DMS153 treated with DMSO at 0.1 percent for 48 hours (cell line): ENCODE data around the gene POLE.
"Not testable (repeated sequence)": the region's sequence is repeated elsewhere in the genome, so short reads cannot be mapped to it uniquely, and the experiment has no call there.

Source experiments
- DNase-seq: peaks from one replicate; lab custom pipeline; 2025; ENCODE audit not compliant: unreplicated experiment; lab: John Stamatoyannopoulos, UW

The POLE gene

GRCh38 chr12:132601171-132601883, 85.8 kb downstream of the POLE start:
- DNase-seq, result no peak

- DNase-seq, result peak; percentile 62
These were observed 86.8 kb downstream of the POLE start for GRCh38 chr12:132600048-132601032.

- DNase-seq, result not testable (repeated sequence)
These were observed 87.6 kb downstream of the POLE start for GRCh38 chr12:132599502-132599901.

GRCh38 chr12:132597333-132598316, 89.5 kb downstream of the POLE start:
- DNase-seq, result no peak

GRCh38 chr12:132596016-132596415, 91.1 kb downstream of the POLE start:
- no peak for DNase-seq

- no peak for DNase-seq
These were observed 92.0 kb downstream of the POLE start for GRCh38 chr12:132595183-132595582.

GRCh38 chr12:132593938-132594358, 93.2 kb downstream of the POLE start:
- peak; percentile 92 for DNase-seq

- DNase-seq, result no peak
These were observed 93.6 kb downstream of the POLE start for GRCh38 chr12:132593521-132593920.

- DNase-seq, result no peak
These were observed 94.1 kb downstream of the POLE start for GRCh38 chr12:132593071-132593470.

GRCh38 chr12:132592282-132592970, 94.7 kb downstream of the POLE start:
- no peak for DNase-seq

GRCh38 chr12:132591107-132591935, 95.8 kb downstream of the POLE start:
- DNase-seq, result no peak

- no peak for DNase-seq
These were observed 98.1 kb downstream of the POLE start for GRCh38 chr12:132588821-132589669.

GRCh38 chr12:132588319-132588718, 98.8 kb downstream of the POLE start:
- DNase-seq, result no peak

GRCh38 chr12:132587781-132588180, 99.4 kb downstream of the POLE start:
- no peak for DNase-seq

- DNase-seq, result no peak
These were observed 100.2 kb downstream of the POLE start for GRCh38 chr12:132586929-132587328.

GRCh38 chr12:132585177-132585576, 102.0 kb downstream of the POLE start:
- no peak for DNase-seq

- DNase-seq, result no peak
These were observed 102.7 kb downstream of the POLE start for GRCh38 chr12:132584429-132584828.

- DNase-seq, result no peak
These were observed 103.4 kb downstream of the POLE start for GRCh38 chr12:132583736-132584135.

GRCh38 chr12:132583411-132583710, 103.8 kb downstream of the POLE start:
- DNase-seq, result no peak
